SIG-M5 treated with dmso at 0.1 percent for 504 hours (cell line): Measurements from ENCODE around the gene PRAMEF1.
"Not testable (repeated sequence)": the region's sequence is repeated elsewhere in the genome, so short reads cannot be mapped to it uniquely, and the experiment has no call there.

ENCODE experiments used
- DNase-seq: peaks from one replicate; lab custom pipeline; 2025; ENCODE audit not compliant: unreplicated experiment; lab: John Stamatoyannopoulos, UW

PRAMEF1 gene, protein sequence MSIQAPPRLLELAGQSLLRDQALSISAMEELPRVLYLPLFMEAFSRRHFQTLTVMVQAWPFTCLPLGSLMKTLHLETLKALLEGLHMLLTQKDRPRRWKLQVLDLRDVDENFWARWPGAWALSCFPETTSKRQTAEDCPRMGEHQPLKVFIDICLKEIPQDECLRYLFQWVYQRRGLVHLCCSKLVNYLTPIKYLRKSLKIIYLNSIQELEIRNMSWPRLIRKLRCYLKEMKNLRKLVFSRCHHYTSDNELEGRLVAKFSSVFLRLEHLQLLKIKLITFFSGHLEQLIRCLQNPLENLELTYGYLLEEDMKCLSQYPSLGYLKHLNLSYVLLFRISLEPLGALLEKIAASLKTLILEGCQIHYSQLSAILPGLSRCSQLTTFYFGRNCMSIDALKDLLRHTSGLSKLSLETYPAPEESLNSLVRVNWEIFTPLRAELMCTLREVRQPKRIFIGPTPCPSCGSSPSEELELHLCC

DNA sequence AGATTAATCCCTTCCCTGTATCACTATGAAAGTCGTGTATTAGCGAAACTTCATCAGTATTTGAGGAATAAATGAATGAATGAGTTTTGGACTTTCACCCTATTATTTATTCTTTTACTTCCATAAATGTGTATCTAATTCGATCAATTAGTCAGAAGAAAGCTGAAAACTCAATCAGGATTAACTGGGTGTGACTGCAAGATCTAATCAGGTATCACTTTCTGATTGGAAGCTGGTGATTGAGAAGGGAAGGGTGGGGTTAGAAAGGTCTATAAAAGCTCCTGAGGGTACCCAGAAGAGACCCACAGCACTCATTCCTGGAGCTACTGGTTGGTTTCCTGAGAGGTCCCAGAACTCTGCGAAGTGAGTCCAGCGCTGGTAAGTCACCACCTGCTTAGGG is at the start of gene PRAMEF1:
Gene PRAMEF1 (plus strand): TSS at position 301 of the 400 bp plus-strand sequence. CDS start 1,831 bp downstream, outside the sequence.
- not testable (repeated sequence) for DNase-seq

DNA sequence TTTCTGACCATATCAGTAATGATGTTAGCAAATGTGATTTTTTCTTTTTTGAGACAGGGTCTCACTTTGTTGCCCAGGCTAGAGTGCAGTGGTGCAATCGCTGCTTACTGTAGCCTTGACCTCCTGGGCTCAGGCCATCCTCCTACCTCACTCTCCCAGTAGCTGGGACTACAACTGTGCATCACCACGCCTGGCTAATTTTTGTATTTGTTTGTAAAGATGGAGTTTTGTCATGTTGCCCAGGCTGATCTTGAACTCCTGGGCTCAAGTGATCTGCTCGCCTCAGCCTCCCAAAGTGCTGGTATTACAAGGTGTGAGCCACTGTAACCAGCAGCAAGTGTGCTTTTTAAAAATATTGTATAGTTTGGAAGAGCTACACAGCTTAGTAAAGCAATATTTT is 49.3 kb upstream of the PRAMEF1 start:
- DNase-seq = no peak

DNA sequence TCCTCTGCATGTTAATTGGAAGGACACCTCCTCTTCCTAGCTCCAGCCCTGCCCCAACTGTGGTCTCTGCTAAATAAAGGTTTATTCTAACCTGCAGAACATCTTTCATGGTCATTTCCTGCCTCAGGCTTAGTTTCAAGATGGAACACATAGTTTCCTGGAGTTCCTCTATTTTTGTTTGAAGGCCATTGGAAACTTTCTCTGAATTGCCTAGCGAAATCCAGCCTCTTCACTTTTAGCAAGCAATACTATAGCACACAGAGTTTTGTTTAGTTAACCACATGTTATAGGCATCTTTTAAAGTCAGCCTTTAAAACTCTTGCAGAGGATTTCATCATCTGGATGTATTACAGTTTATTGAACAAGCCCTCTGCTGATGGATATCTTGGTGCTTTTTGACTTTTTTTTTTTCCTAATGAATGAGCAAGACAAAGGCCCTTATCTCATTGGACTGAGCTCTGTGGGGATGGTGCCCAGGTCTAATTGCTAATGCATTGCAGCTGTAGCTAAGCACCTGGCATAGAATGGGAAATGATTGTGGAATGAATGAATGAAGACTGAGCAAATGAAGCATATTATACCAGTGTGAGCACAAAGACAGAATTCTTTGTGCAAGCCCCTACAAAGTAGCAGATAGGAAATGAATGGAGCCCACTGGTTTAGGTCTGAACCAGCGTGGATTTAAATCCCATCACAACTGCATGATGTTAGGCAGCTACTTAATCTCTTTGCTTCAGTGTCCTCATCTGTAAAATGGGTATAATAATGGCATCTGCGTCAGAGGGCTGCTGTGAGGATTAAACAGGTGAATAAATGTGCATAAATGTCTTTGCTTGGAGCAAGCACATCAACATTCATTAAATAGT is 45.8 kb upstream of the PRAMEF1 start:
- no peak for DNase-seq

DNA sequence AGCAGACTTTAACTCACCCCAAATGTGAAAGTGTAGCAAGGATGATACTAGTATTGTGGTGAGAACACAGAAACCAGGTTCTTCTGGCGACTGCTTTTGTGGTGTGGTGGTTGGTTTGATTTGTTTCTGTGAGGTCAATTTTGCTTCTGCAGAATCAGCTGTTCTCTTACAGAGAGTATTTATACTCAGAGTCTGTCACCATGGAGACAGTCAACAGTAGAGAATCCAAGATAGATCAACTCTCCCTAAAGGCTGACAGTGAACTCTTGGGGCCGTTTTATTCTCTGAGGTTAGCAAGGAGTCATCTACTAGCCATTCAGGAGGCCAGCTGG is 45.2 kb upstream of the PRAMEF1 start, which contains the start of gene CFAP107:
Gene CFAP107 (plus strand): TSS at position 209 of the 332 bp plus-strand sequence. CDS start 231 bp downstream, outside the sequence.
- DNase-seq = no peak

DNA sequence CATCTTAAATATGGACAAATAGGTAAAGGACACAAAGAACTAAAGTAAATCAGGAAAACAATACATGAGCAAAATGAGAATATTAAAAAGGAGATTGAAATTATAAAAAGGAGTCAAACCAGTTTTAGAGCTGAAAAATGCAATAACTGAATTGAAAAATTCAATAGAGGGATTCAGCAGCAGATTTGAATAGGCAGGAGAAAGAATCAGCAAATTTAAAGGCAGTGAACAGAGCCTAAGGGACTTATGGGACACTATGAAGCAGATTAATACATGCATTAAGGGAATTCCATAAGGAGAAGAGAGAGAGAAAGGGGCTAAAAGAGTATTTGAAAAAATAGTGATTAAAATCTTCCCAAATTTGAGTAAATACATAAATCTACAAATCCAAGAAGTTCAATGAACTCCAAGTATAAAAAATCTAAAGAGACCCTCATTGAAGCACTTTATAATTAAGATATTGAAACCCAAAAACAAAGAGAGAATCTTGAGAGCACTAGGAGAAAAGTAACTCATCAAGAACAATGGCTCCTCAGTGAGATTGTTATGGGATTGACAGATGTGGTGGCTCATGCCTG is 42.3 kb upstream of the PRAMEF1 start:
- no peak for DNase-seq

DNA sequence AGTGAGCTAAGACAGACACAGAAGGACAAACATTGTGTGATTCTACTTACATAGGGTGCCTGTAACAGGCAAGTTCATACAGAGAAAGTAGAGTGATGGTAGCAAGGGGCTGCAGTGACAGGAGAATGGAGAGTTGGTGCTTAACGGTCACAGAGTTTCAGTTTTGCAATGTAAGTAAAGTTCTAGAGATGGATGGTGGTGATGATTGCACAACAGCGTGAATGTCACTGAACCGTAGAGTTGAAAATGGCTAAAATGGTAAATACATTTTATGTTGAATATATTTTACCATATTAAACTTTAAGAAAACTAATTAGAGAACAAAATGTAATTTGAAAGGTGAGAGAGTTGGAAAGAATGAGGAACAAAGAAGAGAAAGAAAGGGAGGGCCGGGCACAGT is 36.5 kb upstream of the PRAMEF1 start:
- no peak for DNase-seq

DNA sequence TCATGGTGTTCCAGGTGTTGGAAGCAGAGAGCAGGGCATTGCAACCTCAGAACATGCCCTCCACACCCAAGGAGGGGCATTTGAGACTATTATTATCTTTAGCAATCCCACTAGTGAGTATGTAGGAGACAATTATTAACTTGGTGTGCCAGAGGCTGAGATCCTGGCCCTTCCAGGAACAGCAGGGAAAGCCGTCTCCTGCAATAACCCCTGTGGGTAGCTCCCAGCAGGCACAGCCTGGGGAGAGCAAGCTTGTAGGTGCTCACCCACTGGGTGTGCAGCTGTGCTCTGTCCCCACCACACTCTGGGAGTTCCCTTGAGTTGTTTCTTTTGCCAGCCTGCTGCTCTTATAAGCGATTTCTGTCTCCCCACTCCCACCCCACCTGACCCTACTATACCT is 34.9 kb upstream of the PRAMEF1 start:
- DNase-seq = no peak

DNA sequence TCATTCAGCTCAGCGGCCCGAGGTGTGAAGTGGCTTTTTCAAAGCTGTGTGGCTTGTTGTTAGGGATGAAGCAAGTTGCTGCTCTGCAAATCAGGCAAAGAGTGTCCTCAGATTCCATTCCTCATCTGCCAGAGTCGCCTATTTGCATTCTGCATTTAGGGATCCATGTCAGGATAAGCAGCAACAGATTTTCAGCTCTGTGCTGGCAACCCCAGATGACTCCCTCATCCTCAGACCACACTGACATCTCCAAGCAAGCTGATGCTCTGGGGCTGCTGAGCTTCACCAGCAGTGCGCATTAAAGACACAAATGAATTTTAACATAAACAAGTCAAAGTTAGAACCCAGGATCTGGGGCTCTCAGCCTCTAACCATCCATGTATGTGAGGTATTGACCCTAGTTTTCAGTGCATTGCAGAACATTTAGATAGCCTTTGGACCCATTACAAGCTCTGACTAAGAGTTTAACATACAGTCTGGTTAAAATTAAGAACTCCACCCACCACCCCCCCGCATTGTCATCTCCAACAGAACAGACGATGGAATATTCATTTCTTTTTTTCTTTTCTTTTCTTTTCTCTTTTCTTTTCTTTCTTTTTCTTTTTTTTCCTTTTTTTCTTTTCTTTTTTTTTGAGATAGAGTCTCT is 34.3 kb upstream of the PRAMEF1 start:
- no peak for DNase-seq

DNA sequence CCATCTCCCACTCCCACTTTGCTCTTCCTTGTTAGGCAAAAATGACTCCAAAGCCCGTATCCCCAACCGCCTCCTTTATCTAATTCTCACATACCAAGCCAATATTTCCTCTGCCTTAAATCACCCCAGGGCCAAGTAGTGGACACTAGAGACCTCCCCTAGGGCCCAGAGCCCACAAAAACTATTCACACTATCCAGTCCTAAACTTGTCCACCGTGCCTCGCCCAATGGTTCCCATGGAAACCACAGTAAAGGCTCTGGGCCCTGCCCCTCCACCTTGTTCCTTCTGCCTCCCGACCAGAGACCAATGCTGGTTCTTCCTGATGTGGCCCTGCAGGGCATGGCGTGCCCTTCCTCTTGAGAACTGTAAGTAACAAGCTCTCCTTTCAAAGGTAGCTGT is 33.4 kb upstream of the PRAMEF1 start:
- DNase-seq = no peak

DNA sequence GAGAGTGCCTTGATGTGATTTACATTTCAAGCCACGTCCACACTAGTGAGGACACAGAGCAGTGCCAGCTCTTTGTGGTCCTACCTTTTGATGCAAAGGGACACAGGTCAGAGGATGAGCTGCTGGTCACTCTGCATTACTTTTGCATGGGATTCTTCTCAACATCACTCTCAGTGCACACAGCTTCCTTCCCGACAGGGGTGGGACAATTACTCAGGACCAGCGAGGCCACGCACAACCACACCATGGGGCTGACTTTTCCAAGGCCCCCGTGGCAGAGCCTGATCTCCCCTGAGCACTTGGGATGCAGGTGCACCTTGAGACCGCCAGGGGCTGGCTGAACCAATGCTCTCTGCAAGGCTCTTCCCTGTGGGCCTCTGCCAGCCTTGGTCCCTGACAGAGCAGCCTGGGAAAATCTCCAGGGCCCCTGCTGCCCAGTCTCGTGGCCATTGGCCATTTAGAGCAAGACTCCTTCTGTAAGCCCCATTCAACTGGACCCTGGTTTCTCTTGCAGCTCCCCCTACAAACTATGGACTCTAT is 30.9 kb upstream of the PRAMEF1 start:
- DNase-seq = no peak

DNA sequence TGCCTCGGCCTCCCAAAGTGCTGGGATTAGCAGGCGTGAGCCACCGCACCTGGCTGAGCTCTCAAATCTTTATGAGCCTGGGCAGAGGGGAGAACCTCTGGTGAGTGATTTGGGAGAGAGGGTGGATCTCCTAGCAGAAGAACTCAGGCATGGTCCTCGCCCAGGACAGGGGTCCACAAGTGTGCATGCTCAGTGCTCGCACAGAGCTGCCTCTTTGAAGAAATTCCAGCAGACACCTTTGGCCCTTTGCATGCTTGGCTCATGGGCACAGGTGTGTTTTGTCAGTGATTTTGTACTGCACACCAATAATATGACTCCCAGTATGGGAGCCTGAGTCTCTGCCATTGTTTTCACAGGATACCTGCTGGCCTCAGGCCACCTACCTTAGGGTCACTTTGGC is 29.4 kb upstream of the PRAMEF1 start:
- no peak for DNase-seq

DNA sequence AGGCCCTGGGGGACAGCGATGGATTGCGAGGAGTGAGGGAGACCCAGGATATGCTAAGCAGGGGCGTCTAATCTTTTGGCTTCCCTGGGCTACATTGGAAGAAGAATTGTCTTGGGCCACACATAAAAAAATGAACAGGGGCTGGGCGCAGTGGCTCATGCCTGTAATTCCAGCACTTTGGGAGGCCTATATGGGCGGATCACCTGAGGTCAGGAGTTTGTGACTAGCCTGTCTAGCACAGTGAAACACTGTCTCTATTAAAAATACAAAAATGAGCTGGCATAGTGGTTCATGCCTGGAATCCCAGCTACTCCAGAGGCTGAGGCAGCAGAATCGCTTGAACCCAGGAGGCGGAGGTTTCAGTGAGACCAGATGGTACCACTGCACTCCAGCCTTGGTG is 28.4 kb upstream of the PRAMEF1 start:
- DNase-seq = no peak

DNA sequence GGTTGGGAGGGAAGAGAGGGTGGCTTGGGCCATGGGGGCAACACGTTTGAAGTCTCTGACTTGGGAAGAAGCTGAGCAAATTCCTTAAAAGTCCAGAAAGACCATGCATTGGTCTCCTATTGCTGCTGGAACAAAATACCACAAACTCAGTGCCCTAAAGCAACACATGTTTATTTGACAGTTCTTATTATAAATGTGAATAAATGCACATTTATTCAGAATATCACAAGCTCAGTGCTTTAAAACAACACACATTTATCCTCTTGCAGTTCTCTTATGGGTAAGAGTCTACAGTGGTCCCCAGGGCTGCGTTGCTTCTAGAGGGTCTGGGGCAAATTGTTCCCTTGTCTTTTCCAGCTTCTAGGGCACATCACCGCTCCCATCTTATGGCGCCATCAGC is 27.7 kb upstream of the PRAMEF1 start:
- DNase-seq = no peak

DNA sequence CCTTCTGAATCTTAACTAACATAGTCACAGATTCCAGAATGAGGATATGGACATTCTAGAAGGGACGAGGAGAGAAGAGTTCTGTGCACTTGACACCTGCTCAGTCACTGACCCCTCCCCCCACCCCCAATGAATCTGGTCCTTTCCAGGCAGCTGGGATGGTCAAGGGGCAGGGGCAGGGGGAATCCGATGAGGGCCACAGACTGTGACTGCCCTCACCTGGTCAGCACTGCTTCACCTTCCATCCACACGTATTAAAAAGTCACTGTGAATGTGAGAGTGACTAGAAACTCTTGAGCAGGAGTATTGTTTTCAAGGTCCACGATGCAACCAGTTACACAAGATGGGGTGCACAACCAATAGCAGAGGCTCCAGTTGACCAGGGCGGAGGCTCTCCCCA is 27.2 kb upstream of the PRAMEF1 start:
- DNase-seq = no peak

DNA sequence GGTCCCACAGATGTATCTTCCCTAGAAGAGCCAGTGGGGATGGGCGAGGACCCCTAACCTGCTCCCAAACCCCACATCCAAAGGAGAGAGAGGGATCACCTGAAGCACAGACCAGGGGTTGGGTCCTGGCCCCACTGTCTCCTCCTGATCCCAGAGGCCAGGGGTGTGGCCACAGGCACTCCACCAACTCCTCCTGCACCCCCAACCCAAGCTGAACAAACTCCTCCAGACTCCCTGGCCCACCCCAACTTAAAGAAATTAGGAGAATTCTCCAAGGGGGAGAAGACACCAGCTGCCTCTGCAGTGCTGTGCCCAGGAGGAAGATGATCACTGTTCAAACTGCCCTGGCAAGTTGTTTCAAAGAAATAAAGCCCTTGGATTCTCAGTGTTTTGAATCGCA is 22.2 kb upstream of the PRAMEF1 start:
- no peak for DNase-seq

DNA sequence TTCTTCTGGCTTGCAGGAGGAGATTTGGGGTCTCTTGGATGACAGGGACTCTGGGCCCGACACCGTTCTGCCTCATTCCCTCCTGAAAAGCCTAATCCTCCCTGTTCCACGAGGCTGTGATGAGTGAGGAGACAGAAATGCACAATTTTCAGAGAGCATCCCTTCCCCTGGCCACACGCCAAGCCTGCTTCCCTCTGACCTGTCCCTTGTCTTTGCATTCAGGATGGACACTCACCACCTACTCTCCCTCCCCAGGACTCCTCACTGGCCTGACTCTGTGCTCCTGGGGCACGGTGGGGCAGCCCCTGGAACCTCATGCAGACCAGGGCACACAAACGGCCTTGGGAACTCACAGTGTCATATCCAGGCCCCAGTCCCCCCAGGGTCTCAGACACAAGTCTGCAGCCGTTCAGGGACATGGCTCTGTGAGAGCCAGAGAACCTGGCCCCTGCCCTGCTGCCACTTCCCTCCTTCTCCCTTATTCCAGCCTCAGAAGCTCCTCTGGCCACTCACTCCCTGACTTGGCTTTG is 21.2 kb upstream of the PRAMEF1 start:
- DNase-seq = no peak

DNA sequence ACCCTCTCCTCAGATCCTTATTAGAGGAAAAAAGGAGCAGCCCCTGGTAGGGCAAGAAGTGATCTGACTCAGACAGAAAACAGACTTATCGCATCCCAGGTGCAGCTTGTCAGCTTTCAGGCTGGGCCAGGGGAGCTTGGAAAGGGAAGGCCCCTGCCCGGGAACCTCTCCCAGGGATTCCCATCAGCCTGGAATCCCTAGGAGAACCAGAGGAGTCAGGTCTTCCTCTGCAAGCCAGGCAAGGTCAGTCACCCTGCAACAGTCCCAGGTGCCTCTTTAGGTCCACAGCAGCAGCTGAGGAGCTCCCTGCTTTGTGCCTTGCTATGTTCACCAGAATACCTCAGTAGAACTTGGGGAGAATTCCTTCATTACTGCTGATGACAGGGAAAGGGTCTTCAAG is 20.6 kb upstream of the PRAMEF1 start:
- no peak for DNase-seq

DNA sequence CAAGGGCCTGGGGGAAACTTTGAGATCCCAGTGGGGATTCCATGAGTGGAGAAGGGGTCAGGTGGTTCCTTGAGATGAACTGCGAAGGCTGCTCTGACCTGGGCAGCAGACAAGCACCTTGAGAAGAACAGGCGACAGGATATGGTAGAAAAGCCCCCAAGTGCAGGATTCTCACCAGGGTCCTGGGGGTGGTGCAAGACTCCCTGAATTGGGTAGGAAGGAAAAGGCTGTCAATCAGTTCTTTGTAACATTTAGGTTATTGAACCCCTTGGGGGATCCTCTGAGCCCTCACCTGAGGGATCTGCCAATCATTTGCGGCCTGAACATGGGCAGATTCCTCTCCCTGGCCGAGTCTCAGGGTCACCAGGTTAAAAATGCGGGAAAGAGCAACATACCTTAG is 20.0 kb upstream of the PRAMEF1 start:
- DNase-seq = no peak

DNA sequence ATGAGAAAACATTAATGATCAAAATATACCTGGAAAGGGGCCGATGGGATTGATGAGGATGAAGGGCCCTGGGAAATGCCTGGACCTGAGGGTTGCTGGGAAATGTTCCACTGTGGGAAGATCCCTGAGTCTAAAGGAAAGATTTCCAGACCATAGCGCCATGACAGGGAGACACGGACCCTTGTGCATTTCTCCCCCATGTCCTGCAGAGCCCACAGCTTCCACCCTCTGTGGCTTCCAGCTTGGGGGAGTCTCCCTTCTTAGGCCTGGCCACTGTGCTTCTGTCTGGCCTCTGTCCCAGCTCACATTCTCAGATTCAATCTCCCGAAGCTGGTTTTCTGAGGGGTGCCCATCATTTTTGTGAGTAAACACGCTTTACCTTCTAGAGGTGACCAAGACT is 18.7 kb upstream of the PRAMEF1 start:
- DNase-seq = no peak

DNA sequence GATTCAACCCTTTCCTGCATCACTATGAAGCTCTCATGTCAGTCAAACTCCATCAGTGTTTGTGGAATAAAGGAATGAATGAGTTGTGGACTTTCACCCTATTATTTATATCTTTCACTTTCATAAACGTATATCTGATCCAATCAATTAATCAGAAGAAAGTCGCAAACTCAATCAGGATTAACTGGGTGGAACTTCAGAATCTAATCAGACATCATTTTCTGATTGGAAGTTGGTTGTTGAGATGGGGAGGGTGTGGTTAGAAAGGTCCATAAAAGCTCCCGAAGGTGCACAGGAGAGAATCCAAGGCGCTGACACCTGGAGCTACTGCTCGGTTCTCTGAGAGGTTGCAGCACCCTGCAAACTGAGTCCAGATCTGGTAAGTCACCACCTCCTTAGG is 17.8 kb upstream of the PRAMEF1 start, which contains the start of gene PRAMEF12:
Gene PRAMEF12 (plus strand): TSS at position 301 of the 400 bp plus-strand sequence. CDS start 1,130 bp downstream, outside the sequence.
- DNase-seq = no peak
